Psoas muscle (tissue), 8 donors: Measurements from ENCODE around the gene BGN. TPM values are rescaled to one million over a fixed set of nuclear protein-coding genes. Genes with fewer than 3 reads are reported as not detected.

Experiments used
- ATAC-seq, 4 donors: fragments of 200-7000 bp; cut with Tn5 transposase; one replicate each; pipeline ENCODE4 v1.9.1; 2020; ENCODE audit warnings: moderate library complexity in 3 of 4, mild to moderate bottlenecking in 2 of 4
- DNase-seq, 2 donors: peaks; one replicate each; pipeline ENCODE4 v3.0.0-alpha.2; 2020
- H3K27ac ChIP-seq: fragments of 200-600 bp; one replicate; pipeline ENCODE4 v1.8.0; 2022
- H3K27me3 ChIP-seq, 3 donors: fragments of 200-600 bp in 1 of 3; one replicate each; pipeline versions ENCODE4 v1.6.1 to v1.8.0; 2013 to 2022; ENCODE audit warnings: low read length in 2 of 3, mild to moderate bottlenecking in 2 of 3, moderate library complexity in 1 of 3; ENCODE audit not compliant: insufficient read depth in 3 of 3
- H3K36me3 ChIP-seq, 2 donors: fragments of 200-600 bp in 1 of 2; one replicate each; pipeline versions ENCODE4 v1.6.1 to v1.8.0; 2013 to 2022; ENCODE audit warnings: low read depth in 1 of 2, mild to moderate bottlenecking in 1 of 2, moderate library complexity in 1 of 2; ENCODE audit not compliant: insufficient read depth in 1 of 2
- H3K4me1 ChIP-seq: fragments of 200-600 bp; one replicate; pipeline ENCODE4 v1.8.0; 2022
- H3K4me3 ChIP-seq: fragments of 200-600 bp; one replicate; pipeline ENCODE4 v1.8.0; 2022; ENCODE audit warnings: mild to moderate bottlenecking
- H3K9me3 ChIP-seq: fragments of 200-600 bp; one replicate; pipeline ENCODE4 v1.8.0; 2022
- WGBS, 3 donors: extraction: QIAGEN DNeasy Blood & Tissue Kit; methylation state at CpG; one replicate each; pipeline versions ENCODE4 v1.1.6 to v1.1.7; 2013; 5-methylcytosine and 5-hydroxymethylcytosine counted together
- intact Hi-C, 2 donors: fragments of 100-400 bp; cut with DNase I; formaldehyde crosslinking; loops; one replicate each; pipeline versions ENCODE4 v1.11.0 to v1.14.2; 2022
- polyA plus RNA-seq, 3 donors: library from polyadenylated mRNA; stranded (reverse); fragments of 200-250 nt; gene quantifications; one replicate each; pipeline ENCODE4 v1.2.3, GENCODE V29; 2013
- total RNA-seq, 4 donors: library from RNA; stranded (reverse); fragmentation: NEBNext Ultra II Directional in 2 of 4; extraction: Animal tissue kit (Norgen Biotek cat#: 25700) in 2 of 4; gene quantifications; one replicate each; pipeline versions ENCODE4 v1.2.1 to v1.2.4, GENCODE V29; 2021 to 2023
- TF ChIP-seq, protein P1 (sequence below): fragments of 200-600 bp; IDR thresholded peaks from one replicate; pipeline ENCODE4 v1.8.0; 2022; ENCODE audit warnings: antibody characterized with exemption
- donor health status: healthy with polysubstance abuse.
- donor health status: DM: no; HTN: no; CAD: no; lungs with moderate emphysema.
- donor health status: Bipolar disorder and iron deficiency.
- donor health status: healthy.
- donor health status: DM: yes; HTN: yes; CAD: no.
- donor health status: DM: no; HTN: no; CAD: no.
- donor health status: DM: no; HTN: no; CAD: no.
- donor health status: DM: yes; HTN: yes; CAD: no.

The BGN gene
- total and polyA plus RNA-seq, 7 donors = 6.7 to 62.4 (median 12.6) TPM

- H3K4me1 ChIP-seq = no peaks in the 10 kb centered on the region
- intact Hi-C loops = loop anchor here in 1 of 2 donors (5.0 kb wide), 1 partner anchor 408 kb away; no protein-coding TSS in a partner anchor
- H3K9me3 ChIP-seq = no peaks in the 10 kb centered on the region
- DNase-seq (no peak), ATAC-seq (no peak)
- WGBS, 3 donors = 71 to 97% (median 82%) methylated on average over 7 to 8 of the region's 8 CpGs
- H3K27ac ChIP-seq = no peak overlapping the region
- TF ChIP-seq, protein P1, sequence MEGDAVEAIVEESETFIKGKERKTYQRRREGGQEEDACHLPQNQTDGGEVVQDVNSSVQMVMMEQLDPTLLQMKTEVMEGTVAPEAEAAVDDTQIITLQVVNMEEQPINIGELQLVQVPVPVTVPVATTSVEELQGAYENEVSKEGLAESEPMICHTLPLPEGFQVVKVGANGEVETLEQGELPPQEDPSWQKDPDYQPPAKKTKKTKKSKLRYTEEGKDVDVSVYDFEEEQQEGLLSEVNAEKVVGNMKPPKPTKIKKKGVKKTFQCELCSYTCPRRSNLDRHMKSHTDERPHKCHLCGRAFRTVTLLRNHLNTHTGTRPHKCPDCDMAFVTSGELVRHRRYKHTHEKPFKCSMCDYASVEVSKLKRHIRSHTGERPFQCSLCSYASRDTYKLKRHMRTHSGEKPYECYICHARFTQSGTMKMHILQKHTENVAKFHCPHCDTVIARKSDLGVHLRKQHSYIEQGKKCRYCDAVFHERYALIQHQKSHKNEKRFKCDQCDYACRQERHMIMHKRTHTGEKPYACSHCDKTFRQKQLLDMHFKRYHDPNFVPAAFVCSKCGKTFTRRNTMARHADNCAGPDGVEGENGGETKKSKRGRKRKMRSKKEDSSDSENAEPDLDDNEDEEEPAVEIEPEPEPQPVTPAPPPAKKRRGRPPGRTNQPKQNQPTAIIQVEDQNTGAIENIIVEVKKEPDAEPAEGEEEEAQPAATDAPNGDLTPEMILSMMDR = no peak
- peaks cover 0 to 33% (median 0%) of the 10 kb centered on the region in 3 donors for H3K27me3 ChIP-seq
- H3K36me3 ChIP-seq = no peaks in the 10 kb centered on the region
- no peak overlapping the region for H3K4me3 ChIP-seq
Observed at GRCh38 chrX:153544727-153545126, 49.9 kb downstream of the BGN start.

DNA sequence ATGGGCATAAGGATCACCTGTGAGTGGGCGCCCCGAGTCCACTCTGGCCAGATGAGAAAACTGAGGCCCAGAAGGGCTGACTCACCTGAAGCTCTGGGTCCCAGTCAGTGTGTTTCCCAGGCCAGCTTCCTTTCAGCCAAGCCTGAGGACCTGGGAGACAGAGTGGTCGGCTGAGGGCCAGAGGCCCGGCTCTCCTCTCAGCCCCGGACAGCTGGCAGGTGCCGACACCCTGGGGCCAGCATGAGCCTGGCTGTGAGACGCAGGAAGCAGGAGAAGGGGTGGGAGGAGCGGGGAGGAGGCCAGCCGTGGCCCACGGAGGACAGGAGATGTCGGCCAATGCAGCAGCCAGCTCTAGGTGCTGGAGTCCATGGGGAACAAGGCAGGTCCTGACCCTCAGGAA lies 51.6 kb downstream of the BGN start:
- intact Hi-C loops = no loop called here
- Histone ChIP-seq H3K9me3 (no peaks in the 10 kb centered on the region), H3K27me3 (peaks cover 0 to 29% (median 0%) of the 10 kb centered on the region in 3 donors), H3K4me1 (no peaks in the 10 kb centered on the region), H3K27ac (no peak overlapping the region), H3K4me3 (no peak overlapping the region), H3K36me3 (no peaks in the 10 kb centered on the region)
- DNase-seq (no peak), ATAC-seq (no peak)
- WGBS, 3 donors = 49 to 72% (median 70%) methylated on average over 6 to 11 of the region's 11 CpGs
- TF ChIP-seq, protein P1 = no peak

DNA sequence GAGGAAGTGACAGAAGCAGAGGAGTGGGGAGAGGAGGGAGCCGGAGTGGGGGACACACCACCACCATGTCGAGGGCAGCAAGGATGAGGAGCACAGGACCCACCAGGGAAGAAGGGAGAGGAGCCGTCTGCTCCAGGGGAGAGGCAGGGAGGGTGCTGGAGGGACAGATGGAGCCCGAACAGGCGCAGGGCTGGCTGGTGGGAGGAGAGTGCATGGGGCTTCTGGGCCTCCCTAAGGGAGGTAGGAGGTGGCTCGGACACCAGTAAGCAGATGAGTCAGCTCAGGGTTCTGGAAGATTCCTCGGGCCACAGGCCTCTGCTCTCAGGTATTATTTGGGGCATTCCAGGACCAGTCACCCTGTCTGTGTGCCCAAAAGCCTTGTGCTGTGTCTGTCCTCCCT lies 52.4 kb downstream of the BGN start:
- 56 to 68% (median 62%) methylated on average over 6 to 7 of the region's 7 CpGs for WGBS, 3 donors
- intact Hi-C loops = no loop called here
- peaks cover 0 to 29% (median 0%) of the 10 kb centered on the region in 3 donors for H3K27me3 ChIP-seq
- H3K4me3 ChIP-seq = no peak overlapping the region
- TF ChIP-seq, protein P1 = no peak
- ATAC-seq (no peak), DNase-seq (no peak)
- no peaks in the 10 kb centered on the region for H3K36me3 ChIP-seq
- no peaks in the 10 kb centered on the region for H3K4me1 ChIP-seq
- H3K27ac ChIP-seq = no peak overlapping the region
- no peaks in the 10 kb centered on the region for H3K9me3 ChIP-seq

DNA sequence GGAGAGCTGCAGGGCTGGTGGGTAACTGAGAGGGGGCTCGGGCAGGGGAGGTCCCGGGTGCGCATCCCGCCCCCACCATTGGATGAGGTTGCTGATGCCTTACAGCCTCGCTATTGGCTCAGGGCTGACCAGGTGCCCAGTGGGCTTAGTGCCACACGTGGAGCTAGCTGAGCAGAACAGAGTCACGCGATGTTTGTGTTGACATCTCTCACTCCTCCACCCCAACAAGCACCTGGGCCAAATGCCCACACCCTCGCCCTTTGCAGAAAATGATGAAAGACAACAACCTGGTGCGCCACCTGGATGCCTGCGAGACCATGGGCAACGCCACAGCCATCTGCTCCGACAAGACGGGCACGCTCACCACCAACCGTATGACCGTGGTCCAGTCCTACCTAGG lies 54.5 kb downstream of the BGN start:
- Histone ChIP-seq H3K27me3 (peaks cover 0 to 24% (median 0%) of the 10 kb centered on the region in 3 donors), H3K9me3 (no peaks in the 10 kb centered on the region), H3K4me3 (no peak overlapping the region), H3K27ac (no peak overlapping the region), H3K36me3 (no peaks in the 10 kb centered on the region), H3K4me1 (no peaks in the 10 kb centered on the region)
- TF ChIP-seq, protein P1 = no peak
- no peak for ATAC-seq
- intact Hi-C loops = no loop called here
- DNase-seq = no peak
- 83 to 90% (median 88%) methylated on average over 11 to 17 of the region's 17 CpGs for WGBS, 3 donors

DNA sequence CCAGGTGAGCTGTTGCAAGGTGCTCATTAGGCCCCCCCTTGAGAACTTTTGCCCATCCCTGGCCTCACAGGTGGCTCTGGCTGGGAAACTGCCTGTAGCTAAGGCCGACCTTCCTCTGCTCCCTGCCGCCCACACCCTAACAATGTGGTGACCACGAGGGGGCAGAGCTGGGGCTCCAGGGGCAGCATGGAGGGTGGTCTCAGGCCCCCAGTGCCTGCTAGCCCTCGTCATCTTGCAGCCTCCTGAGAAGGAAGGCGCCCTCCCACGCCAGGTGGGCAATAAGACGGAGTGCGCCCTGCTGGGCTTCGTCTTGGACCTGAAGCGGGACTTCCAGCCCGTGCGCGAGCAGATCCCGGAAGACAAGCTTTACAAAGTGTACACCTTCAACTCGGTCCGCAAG lies 55.0 kb downstream of the BGN start:
- H3K4me3 ChIP-seq = no peak overlapping the region
- no peaks in the 10 kb centered on the region for H3K36me3 ChIP-seq
- no peaks in the 10 kb centered on the region for H3K4me1 ChIP-seq
- TF ChIP-seq, protein P1 = no peak
- peaks cover 0 to 20% (median 0%) of the 10 kb centered on the region in 3 donors for H3K27me3 ChIP-seq
- intact Hi-C loops = loop anchor here (5.0 to 10.0 kb wide), 2 partner anchors 65 to 117 kb away; no protein-coding TSS in a partner anchor
- no peak for ATAC-seq
- 81 to 88% (median 84%) methylated on average over 14 to 16 of the region's 16 CpGs for WGBS, 3 donors
- H3K9me3 ChIP-seq = no peaks in the 10 kb centered on the region
- DNase-seq = no peak
- H3K27ac ChIP-seq = no peak overlapping the region
